ENCODE measurements around the gene UCK2. TPM values are rescaled to one million over a fixed set of nuclear protein-coding genes. Genes with fewer than 3 reads are reported as not detected.

Gene UCK2
- total and polyA plus RNA-seq, 7 donors: 8.3 to 33.0 (median 29.3) TPM

DNA sequence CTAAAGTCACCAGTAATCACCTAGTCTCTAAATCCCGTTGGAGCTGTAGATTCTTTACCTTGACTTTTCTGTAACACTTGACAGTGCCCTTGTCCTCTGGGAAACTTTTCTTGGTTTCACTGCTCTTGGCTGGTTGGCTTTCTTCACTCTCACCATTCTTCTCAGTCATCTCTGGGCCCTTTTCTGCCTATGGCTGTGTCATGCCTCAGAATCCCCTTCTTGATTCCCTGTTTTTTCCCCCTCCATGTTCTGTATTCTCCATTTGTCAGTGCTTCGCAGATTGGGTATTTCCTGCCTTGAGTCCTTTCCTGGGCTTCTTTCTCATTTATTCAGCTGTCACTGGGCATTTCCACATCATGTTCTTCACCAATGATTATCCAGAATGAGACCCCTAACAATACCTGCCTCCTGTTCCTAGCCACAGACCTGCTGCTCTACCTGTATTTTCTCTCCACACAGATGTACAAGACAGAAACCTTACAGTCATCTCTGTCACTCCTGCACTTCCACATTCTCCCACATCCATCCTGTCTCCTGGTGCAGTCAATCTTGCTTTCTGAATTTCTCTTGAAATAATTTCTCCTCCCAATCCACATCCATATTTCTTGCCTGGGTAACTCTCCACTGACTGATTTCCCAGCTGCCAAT lies 14.7 kb downstream of the UCK2 start:
- 63 to 70% methylated on average over 2 of the region's 2 CpGs for WGBS, 2 donors

GRCh38 chr1:165842671-165843129 lies 15.3 kb downstream of the UCK2 start:
- TF ChIP-seq POLR2A (IDR thresholded peaks at IDR 0.05) (no peak), EP300 (IDR thresholded peaks at IDR 0.05) (no peak), POLR2AphosphoS5 (IDR thresholded peaks at IDR 0.05) (no peak)
- TF ChIP-seq, protein P1, sequence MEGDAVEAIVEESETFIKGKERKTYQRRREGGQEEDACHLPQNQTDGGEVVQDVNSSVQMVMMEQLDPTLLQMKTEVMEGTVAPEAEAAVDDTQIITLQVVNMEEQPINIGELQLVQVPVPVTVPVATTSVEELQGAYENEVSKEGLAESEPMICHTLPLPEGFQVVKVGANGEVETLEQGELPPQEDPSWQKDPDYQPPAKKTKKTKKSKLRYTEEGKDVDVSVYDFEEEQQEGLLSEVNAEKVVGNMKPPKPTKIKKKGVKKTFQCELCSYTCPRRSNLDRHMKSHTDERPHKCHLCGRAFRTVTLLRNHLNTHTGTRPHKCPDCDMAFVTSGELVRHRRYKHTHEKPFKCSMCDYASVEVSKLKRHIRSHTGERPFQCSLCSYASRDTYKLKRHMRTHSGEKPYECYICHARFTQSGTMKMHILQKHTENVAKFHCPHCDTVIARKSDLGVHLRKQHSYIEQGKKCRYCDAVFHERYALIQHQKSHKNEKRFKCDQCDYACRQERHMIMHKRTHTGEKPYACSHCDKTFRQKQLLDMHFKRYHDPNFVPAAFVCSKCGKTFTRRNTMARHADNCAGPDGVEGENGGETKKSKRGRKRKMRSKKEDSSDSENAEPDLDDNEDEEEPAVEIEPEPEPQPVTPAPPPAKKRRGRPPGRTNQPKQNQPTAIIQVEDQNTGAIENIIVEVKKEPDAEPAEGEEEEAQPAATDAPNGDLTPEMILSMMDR (IDR thresholded peaks at IDR 0.05): no peak
- no peak for DNase-seq
- H3K27ac ChIP-seq: no peak overlapping the region
- WGBS, 2 donors: 36 to 47% methylated on average over 5 of the region's 5 CpGs
- H3K27me3 ChIP-seq: no peaks in the 10 kb centered on the region
- no peak overlapping the region for H3K4me3 ChIP-seq
- no peaks in the 10 kb centered on the region for H3K9me3 ChIP-seq
- H3K36me3 ChIP-seq: no peaks in the 10 kb centered on the region
- intact Hi-C loops (cut with DNase I): no loop called here
- H3K4me1 ChIP-seq: peaks cover 0 to 18% (median 10%) of the 10 kb centered on the region in 4 donors

More for the DNA sequence above, 14.7 kb downstream of the UCK2 start:
- Histone ChIP-seq H3K4me1 (peaks cover 0 to 18% (median 10%) of the 10 kb centered on the region in 4 donors), H3K27ac (no peak overlapping the region), H3K36me3 (no peaks in the 10 kb centered on the region), H3K4me3 (no peak overlapping the region), H3K9me3 (no peaks in the 10 kb centered on the region), H3K27me3 (no peaks in the 10 kb centered on the region)
- TF ChIP-seq POLR2AphosphoS5 (IDR thresholded peaks at IDR 0.05) (no peak), POLR2A (IDR thresholded peaks at IDR 0.05) (no peak), EP300 (IDR thresholded peaks at IDR 0.05) (no peak)
- TF ChIP-seq, protein P1 (IDR thresholded peaks at IDR 0.05): no peak
- intact Hi-C loops (cut with DNase I): no loop called here
- DNase-seq: no peak

DNA sequence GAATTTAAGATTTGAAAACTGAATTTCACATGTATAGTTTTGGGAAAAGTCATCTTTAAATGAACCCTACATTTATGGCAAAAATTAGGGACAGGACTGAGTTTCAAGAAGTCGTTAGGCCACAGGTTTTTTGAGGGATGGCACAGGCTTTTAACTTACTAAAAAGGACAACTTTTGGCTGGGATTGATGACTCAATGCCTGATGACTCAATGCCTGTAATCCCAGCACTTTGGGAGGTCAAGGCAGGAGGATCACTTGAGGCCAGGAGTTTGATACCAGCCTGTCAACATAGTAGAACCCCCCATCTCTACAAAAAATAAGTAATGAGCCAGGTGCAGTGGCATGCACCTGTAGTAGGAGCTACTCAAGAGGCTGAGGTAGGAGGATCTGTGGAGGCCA lies 15.9 kb downstream of the UCK2 start:
- Histone ChIP-seq H3K4me3 (no peak overlapping the region), H3K27ac (no peak overlapping the region), H3K27me3 (no peaks in the 10 kb centered on the region), H3K9me3 (no peaks in the 10 kb centered on the region), H3K4me1 (peaks cover 0 to 18% (median 10%) of the 10 kb centered on the region in 4 donors), H3K36me3 (no peaks in the 10 kb centered on the region)
- intact Hi-C loops (cut with DNase I): no loop called here
- TF ChIP-seq, protein P1 (IDR thresholded peaks at IDR 0.05): no peak
- no peak for TF ChIP-seq EP300 (IDR thresholded peaks at IDR 0.05)
- TF ChIP-seq POLR2A (IDR thresholded peaks at IDR 0.05): no peak
- no peak for TF ChIP-seq POLR2AphosphoS5 (IDR thresholded peaks at IDR 0.05)
- no peak for DNase-seq
- WGBS, 2 donors: 70 to 72% methylated on average over 1 of the region's 1 CpG

GRCh38 chr1:165844114-165844798 lies 16.8 kb downstream of the UCK2 start:
- intact Hi-C loops (cut with DNase I): no loop called here
- Histone ChIP-seq H3K9me3 (no peaks in the 10 kb centered on the region), H3K36me3 (no peaks in the 10 kb centered on the region), H3K27me3 (no peaks in the 10 kb centered on the region), H3K4me3 (no peak overlapping the region), H3K4me1 (peaks cover 0 to 18% (median 10%) of the 10 kb centered on the region in 4 donors), H3K27ac (no peak overlapping the region)
- no peak for DNase-seq
- TF ChIP-seq, protein P1 (IDR thresholded peaks at IDR 0.05): no peak
- no peak for TF ChIP-seq EP300 (IDR thresholded peaks at IDR 0.05)
- no peak for TF ChIP-seq POLR2A (IDR thresholded peaks at IDR 0.05)
- TF ChIP-seq POLR2AphosphoS5 (IDR thresholded peaks at IDR 0.05): no peak
- 71 to 83% methylated on average over 11 of the region's 11 CpGs for WGBS, 2 donors

Data from sigmoid colon (tissue), 7 donors.